Uterus (tissue), 4 donors: Measurements from ENCODE around the gene PVRIG. TPM values are rescaled to one million over a fixed set of nuclear protein-coding genes. Genes with fewer than 3 reads are reported as not detected.

Source experiments
- DNase-seq, 2 donors: peaks; one replicate each; pipeline ENCODE4 v3.0.0-alpha.2; 2019 to 2020
- H3K27ac ChIP-seq, 2 donors: fragments of 200-600 bp; sonication (generic); 1 replicate in 1 of 2; 2 replicates in 1 of 2; pipeline ENCODE4 v1.5.1; 2016 to 2018
- H3K27me3 ChIP-seq, 2 donors: fragments of 200-600 bp; sonication (generic); one replicate each; pipeline ENCODE4 v1.5.1; 2018 to 2019; ENCODE audit warnings: control low read depth in 1 of 2
- H3K36me3 ChIP-seq, 2 donors: fragments of 200-600 bp; sonication (generic); one replicate each; pipeline ENCODE4 v1.5.1; 2019; ENCODE audit warnings: control low read depth in 1 of 2
- H3K4me1 ChIP-seq, 2 donors: fragments of 200-600 bp; sonication (generic); one replicate each; pipeline ENCODE4 v1.5.1; 2018 to 2019; ENCODE audit warnings: control low read depth in 1 of 2
- H3K4me3 ChIP-seq, 2 donors: fragments of 200-600 bp; sonication (generic); 1 replicate in 1 of 2; 2 replicates in 1 of 2; pipeline ENCODE4 v1.5.1; 2018 to 2019; ENCODE audit warnings: mild to moderate bottlenecking in 1 of 2
- H3K9me3 ChIP-seq, 2 donors: fragments of 200-600 bp; sonication (generic); one replicate each; pipeline ENCODE4 v1.5.1; 2019; ENCODE audit warnings: control low read depth in 1 of 2
- CTCF ChIP-seq, 4 experiments: fragments of 200-600 bp in 2 of 4; fragments of 450-650 bp in 2 of 4; sonication (generic) in 2 of 4; IDR thresholded peaks; one replicate each; pipeline ENCODE4 v1.5.1; 2016 to 2019; ENCODE audit warnings: antibody characterized with exemption in 4 of 4, mild to moderate bottlenecking in 2 of 4, moderate library complexity in 1 of 4
- POLR2A ChIP-seq, 2 donors: fragments of 450-650 bp; IDR thresholded peaks; one replicate each; pipeline ENCODE4 v1.6.1; 2016; ENCODE audit warnings: antibody characterized with exemption in 2 of 2, mild to moderate bottlenecking in 1 of 2, moderate library complexity in 1 of 2
- intact Hi-C: fragments of 100-400 bp; cut with DNase I; formaldehyde crosslinking; loops from one replicate; pipeline ENCODE4 v1.15.1; 2023; ENCODE audit warnings: low total_unique reads
- total RNA-seq, 4 donors: library from RNA; depleted of rRNA in 3 of 4; stranded (reverse); fragments of >200 nt in 3 of 4; gene quantifications; one replicate each; pipeline versions ENCODE4 v1.1.0 to v1.2.4, GENCODE V29; 2014 to 2023
- donor health status: DM: yes; HTN: yes; CAD: no.

PVRIG gene
- total RNA-seq, 4 donors from 2014 or later = 0.21 TPM; not detected in 3

GRCh38 chr7:100208911-100209408 is 10.8 kb upstream of the PVRIG start:
- no peaks in the 10 kb centered on the region for H3K27me3 ChIP-seq
- no peak overlapping the region for H3K27ac ChIP-seq
- intact Hi-C loops = no loop called here
- no peaks in the 10 kb centered on the region for H3K36me3 ChIP-seq
- TF ChIP-seq POLR2A (IDR thresholded peaks at IDR 0.05) (no peak), CTCF (IDR thresholded peaks at IDR 0.05) (no peak)
- DNase-seq = no peak
- no peaks in the 10 kb centered on the region for H3K4me1 ChIP-seq
- no peaks in the 10 kb centered on the region for H3K9me3 ChIP-seq
- no peak overlapping the region for H3K4me3 ChIP-seq

GRCh38 chr7:100209493-100209892 is 10.3 kb upstream of the PVRIG start:
- no peak overlapping the region for H3K27ac ChIP-seq
- no peaks in the 10 kb centered on the region for H3K4me1 ChIP-seq
- no peaks in the 10 kb centered on the region for H3K36me3 ChIP-seq
- no peak for DNase-seq
- H3K4me3 ChIP-seq = no peak overlapping the region
- no peaks in the 10 kb centered on the region for H3K27me3 ChIP-seq
- no peaks in the 10 kb centered on the region for H3K9me3 ChIP-seq
- intact Hi-C loops = no loop called here
- TF ChIP-seq POLR2A (IDR thresholded peaks at IDR 0.05) (no peak), CTCF (IDR thresholded peaks at IDR 0.05) (no peak)

- no peak for DNase-seq
- Histone ChIP-seq H3K36me3 (no peaks in the 10 kb centered on the region), H3K4me1 (no peaks in the 10 kb centered on the region), H3K27ac (no peak overlapping the region), H3K9me3 (no peaks in the 10 kb centered on the region), H3K4me3 (no peak overlapping the region), H3K27me3 (no peaks in the 10 kb centered on the region)
- intact Hi-C loops = no loop called here
- no peak for TF ChIP-seq CTCF (IDR thresholded peaks at IDR 0.05)
- no peak for TF ChIP-seq POLR2A (IDR thresholded peaks at IDR 0.05)
These were observed 8.9 kb upstream of the PVRIG start for GRCh38 chr7:100210805-100211204.

GRCh38 chr7:100211342-100211780 is 8.4 kb upstream of the PVRIG start:
- Histone ChIP-seq H3K4me1 (no peaks in the 10 kb centered on the region), H3K27me3 (no peaks in the 10 kb centered on the region), H3K27ac (no peak overlapping the region), H3K36me3 (no peaks in the 10 kb centered on the region), H3K9me3 (no peaks in the 10 kb centered on the region), H3K4me3 (no peak overlapping the region)
- no peak for TF ChIP-seq POLR2A (IDR thresholded peaks at IDR 0.05)
- no peak for TF ChIP-seq CTCF (IDR thresholded peaks at IDR 0.05)
- intact Hi-C loops = no loop called here
- no peak for DNase-seq

- H3K9me3 ChIP-seq = no peaks in the 10 kb centered on the region
- H3K27me3 ChIP-seq = no peaks in the 10 kb centered on the region
- intact Hi-C loops = no loop called here
- no peak overlapping the region for H3K4me3 ChIP-seq
- no peak overlapping the region for H3K27ac ChIP-seq
- TF ChIP-seq POLR2A (IDR thresholded peaks at IDR 0.05) = no peak
- no peak for TF ChIP-seq CTCF (IDR thresholded peaks at IDR 0.05)
- H3K36me3 ChIP-seq = no peaks in the 10 kb centered on the region
- no peaks in the 10 kb centered on the region for H3K4me1 ChIP-seq
- no peak for DNase-seq
These were observed 7.0 kb upstream of the PVRIG start for GRCh38 chr7:100212631-100213286.
